Thyroid gland (tissue), 4 donors: ENCODE results near the gene SETDB2. TPM values are rescaled to one million over a fixed set of nuclear protein-coding genes. Genes with fewer than 3 reads are reported as not detected.

Experiments
- DNase-seq, 2 donors: peaks; one replicate each; pipeline ENCODE4 v3.0.0-alpha.2; 2019
- H3K27ac ChIP-seq, 3 donors: fragments of 200-600 bp; sonication (generic); 1 replicate in 2 of 3; 2 replicates in 1 of 3; pipeline ENCODE4 v1.5.1; 2016 to 2019; ENCODE audit warnings: mild to moderate bottlenecking in 1 of 3, moderate library complexity in 1 of 3
- H3K27me3 ChIP-seq: fragments of 200-600 bp; sonication (generic); one replicate; pipeline ENCODE4 v1.5.1; 2019
- H3K36me3 ChIP-seq, 2 donors: fragments of 200-600 bp; sonication (generic); one replicate each; pipeline ENCODE4 v1.5.1; 2016 to 2019
- H3K4me1 ChIP-seq, 2 donors: fragments of 200-600 bp; sonication (generic); one replicate each; pipeline ENCODE4 v1.5.1; 2017 to 2019
- H3K4me3 ChIP-seq, 3 donors: fragments of 200-600 bp; sonication (generic); replicated peaks in 1 of 3; 1 replicate in 2 of 3; 2 replicates in 1 of 3; pipeline ENCODE4 v1.5.1; 2016; ENCODE audit warnings: mild to moderate bottlenecking in 1 of 3
- H3K9me3 ChIP-seq: fragments of 200-600 bp; sonication (generic); one replicate; pipeline ENCODE4 v1.5.1; 2017
- CTCF ChIP-seq, 6 experiments: fragments of 200-600 bp in 3 of 6; fragments of 450-650 bp in 3 of 6; sonication (generic) in 3 of 6; IDR thresholded peaks; one replicate each; pipeline ENCODE4 v1.5.1; 2016 to 2019; ENCODE audit warnings: antibody characterized with exemption in 6 of 6, mild to moderate bottlenecking in 2 of 6, inconsistent platforms in 1 of 6, moderate library complexity in 1 of 6
- POLR2A ChIP-seq, 2 donors: fragments of 450-650 bp; IDR thresholded peaks; one replicate each; pipeline ENCODE4 v1.6.1; 2017; ENCODE audit warnings: antibody characterized with exemption in 2 of 2, mild to moderate bottlenecking in 2 of 2, moderate library complexity in 1 of 2
- WGBS, 2 donors: methylation state at CpG; one replicate each; pipeline ENCODE4 v1.1.5; 2017; 5-methylcytosine and 5-hydroxymethylcytosine counted together
- intact Hi-C: fragments of 100-400 bp; cut with DNase I; formaldehyde crosslinking; loops from one replicate; pipeline ENCODE4 v1.15.1; 2023
- total RNA-seq, 4 donors: library from RNA; depleted of rRNA; stranded (reverse); fragments of >200 nt; gene quantifications; one replicate each; pipeline ENCODE4 v1.2.3, GENCODE V29; 2016

SETDB2 gene
- total RNA-seq, 4 donors from 2014 or later: 17.9 to 27.4 (median 22.1) TPM

- Histone ChIP-seq H3K27ac (no peak overlapping the region), H3K4me1 (no peaks in the 10 kb centered on the region), H3K4me3 (no peak overlapping the region), H3K36me3 (no peaks in the 10 kb centered on the region), H3K27me3 (no peaks in the 10 kb centered on the region), H3K9me3 (no peaks in the 10 kb centered on the region)
- WGBS, 2 donors: 68 to 69% methylated on average over 3 of the region's 3 CpGs
- intact Hi-C loops: no loop called here
- peak in 1 of 2 donors; percentile 41 for DNase-seq
- TF ChIP-seq POLR2A (IDR thresholded peaks at IDR 0.05) (no peak), CTCF (IDR thresholded peaks at IDR 0.05) (no peak)
Measured at GRCh38 chr13:49409008-49409407, 35.1 kb upstream of the SETDB2 start.

GRCh38 chr13:49410006-49410405, 34.1 kb upstream of the SETDB2 start:
- WGBS, 2 donors: 77 to 92% methylated on average over 4 of the region's 4 CpGs
- no peak overlapping the region for H3K27ac ChIP-seq
- no peak for DNase-seq
- TF ChIP-seq POLR2A (IDR thresholded peaks at IDR 0.05) (no peak), CTCF (IDR thresholded peaks at IDR 0.05) (no peak)
- no peaks in the 10 kb centered on the region for H3K9me3 ChIP-seq
- no peaks in the 10 kb centered on the region for H3K4me1 ChIP-seq
- no peak overlapping the region for H3K4me3 ChIP-seq
- intact Hi-C loops: no loop called here
- no peaks in the 10 kb centered on the region for H3K27me3 ChIP-seq
- no peaks in the 10 kb centered on the region for H3K36me3 ChIP-seq

- Histone ChIP-seq H3K36me3 (no peaks in the 10 kb centered on the region), H3K9me3 (no peaks in the 10 kb centered on the region), H3K4me3 (no peak overlapping the region), H3K4me1 (no peaks in the 10 kb centered on the region), H3K27me3 (no peaks in the 10 kb centered on the region), H3K27ac (no peak overlapping the region)
- TF ChIP-seq CTCF (IDR thresholded peaks at IDR 0.05) (no peak), POLR2A (IDR thresholded peaks at IDR 0.05) (no peak)
- DNase-seq: no peak
- intact Hi-C loops: no loop called here
Measured at GRCh38 chr13:49410477-49410876, 33.6 kb upstream of the SETDB2 start.

GRCh38 chr13:49411353-49411752, 32.7 kb upstream of the SETDB2 start:
- H3K9me3 ChIP-seq: no peaks in the 10 kb centered on the region
- no peak overlapping the region for H3K4me3 ChIP-seq
- no peak for DNase-seq
- 94 to 99% methylated on average over 5 of the region's 5 CpGs for WGBS, 2 donors
- no peak for TF ChIP-seq CTCF (IDR thresholded peaks at IDR 0.05)
- TF ChIP-seq POLR2A (IDR thresholded peaks at IDR 0.05): no peak
- no peak overlapping the region for H3K27ac ChIP-seq
- H3K4me1 ChIP-seq: no peaks in the 10 kb centered on the region
- no peaks in the 10 kb centered on the region for H3K27me3 ChIP-seq
- intact Hi-C loops: no loop called here
- no peaks in the 10 kb centered on the region for H3K36me3 ChIP-seq

- no peak for DNase-seq
- H3K27ac ChIP-seq: no peak overlapping the region
- no peaks in the 10 kb centered on the region for H3K36me3 ChIP-seq
- H3K4me1 ChIP-seq: no peaks in the 10 kb centered on the region
- H3K4me3 ChIP-seq: no peak overlapping the region
- intact Hi-C loops: no loop called here
- no peaks in the 10 kb centered on the region for H3K27me3 ChIP-seq
- TF ChIP-seq CTCF (IDR thresholded peaks at IDR 0.05): no peak
- no peak for TF ChIP-seq POLR2A (IDR thresholded peaks at IDR 0.05)
- WGBS, 2 donors: 51 to 98% methylated on average over 2 of the region's 2 CpGs
- no peaks in the 10 kb centered on the region for H3K9me3 ChIP-seq
Measured at GRCh38 chr13:49412749-49413148, 31.3 kb upstream of the SETDB2 start.
